Mesothelial cell of epicardium (in vitro differentiated cells): ENCODE measurements around the gene DOCK10. TPM values are rescaled to one million over a fixed set of nuclear protein-coding genes. Genes with fewer than 3 reads are reported as not detected.

Source experiments
- DNase-seq, 2 experiments: peaks; one replicate each; pipeline ENCODE4 v3.0.0; 2021; ENCODE audit warnings: low spot score in 2 of 2; ENCODE audit not compliant: unreplicated experiment in 2 of 2
- H3K27ac Mint-ChIP-seq: 2 replicates; pipeline ENCODE4 v1.8.0; 2021; ENCODE audit warnings: mixed read lengths
- H3K27me3 Mint-ChIP-seq: 2 replicates; pipeline ENCODE4 v1.8.0; 2021; ENCODE audit warnings: low read depth, mixed read lengths
- H3K36me3 Mint-ChIP-seq: 2 replicates; pipeline ENCODE4 v1.8.0; 2021; ENCODE audit warnings: mixed read lengths
- H3K4me1 Mint-ChIP-seq: 2 replicates; pipeline ENCODE4 v1.8.0; 2021; ENCODE audit warnings: mixed read lengths
- H3K4me3 Mint-ChIP-seq: 2 replicates; pipeline ENCODE4 v1.8.0; 2021; ENCODE audit warnings: mild to moderate bottlenecking, moderate library complexity, mixed read lengths
- H3K9me3 Mint-ChIP-seq: 2 replicates; pipeline ENCODE4 v1.8.0; 2021; ENCODE audit warnings: mixed read lengths
- total RNA-seq: library from RNA; stranded (reverse); gene quantifications from 3 replicates; pipeline ENCODE4 v1.2.1, GENCODE V29; 2021
- TF ChIP-seq, protein P1 (sequence below): fragments of 200-600 bp; sonication (generic); IDR thresholded peaks from one replicate; pipeline ENCODE4 v1.5.0; 2021; ENCODE audit warnings: antibody characterized with exemption; ENCODE audit not compliant: unreplicated experiment

DOCK10 gene
- total RNA-seq, 1 donor from 2014 or later: 2.4 TPM

DNA sequence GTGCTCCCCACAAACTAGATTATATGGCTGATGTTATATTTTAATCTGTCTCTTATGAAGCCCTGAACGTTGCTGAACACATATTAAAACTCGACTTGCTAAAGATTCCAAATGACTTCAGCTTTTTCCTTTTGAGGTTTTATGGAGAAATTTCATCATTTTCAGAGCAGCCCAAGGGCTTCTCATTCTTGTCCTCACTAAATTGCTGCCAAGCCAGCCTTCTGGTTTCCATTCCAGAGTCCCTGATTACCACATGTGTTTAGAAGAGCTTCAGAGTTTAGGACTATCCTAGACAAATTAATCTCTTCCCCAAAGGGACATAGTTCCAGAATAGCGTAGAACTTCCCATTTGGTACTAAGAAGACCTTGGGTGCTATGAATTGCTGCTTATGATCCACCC is 248.3 kb downstream of the DOCK10 start:
- Mint-ChIP-seq H3K27ac (no peak overlapping the region), H3K27me3 (peaks cover 2% of the 10 kb centered on the region), H3K9me3 (peaks cover under 1% of the 10 kb centered on the region), H3K36me3 (no peaks in the 10 kb centered on the region), H3K4me1 (no peaks in the 10 kb centered on the region), H3K4me3 (no peak overlapping the region)
- DNase-seq: no peak
- TF ChIP-seq, protein P1, sequence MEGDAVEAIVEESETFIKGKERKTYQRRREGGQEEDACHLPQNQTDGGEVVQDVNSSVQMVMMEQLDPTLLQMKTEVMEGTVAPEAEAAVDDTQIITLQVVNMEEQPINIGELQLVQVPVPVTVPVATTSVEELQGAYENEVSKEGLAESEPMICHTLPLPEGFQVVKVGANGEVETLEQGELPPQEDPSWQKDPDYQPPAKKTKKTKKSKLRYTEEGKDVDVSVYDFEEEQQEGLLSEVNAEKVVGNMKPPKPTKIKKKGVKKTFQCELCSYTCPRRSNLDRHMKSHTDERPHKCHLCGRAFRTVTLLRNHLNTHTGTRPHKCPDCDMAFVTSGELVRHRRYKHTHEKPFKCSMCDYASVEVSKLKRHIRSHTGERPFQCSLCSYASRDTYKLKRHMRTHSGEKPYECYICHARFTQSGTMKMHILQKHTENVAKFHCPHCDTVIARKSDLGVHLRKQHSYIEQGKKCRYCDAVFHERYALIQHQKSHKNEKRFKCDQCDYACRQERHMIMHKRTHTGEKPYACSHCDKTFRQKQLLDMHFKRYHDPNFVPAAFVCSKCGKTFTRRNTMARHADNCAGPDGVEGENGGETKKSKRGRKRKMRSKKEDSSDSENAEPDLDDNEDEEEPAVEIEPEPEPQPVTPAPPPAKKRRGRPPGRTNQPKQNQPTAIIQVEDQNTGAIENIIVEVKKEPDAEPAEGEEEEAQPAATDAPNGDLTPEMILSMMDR: no peak

DNA sequence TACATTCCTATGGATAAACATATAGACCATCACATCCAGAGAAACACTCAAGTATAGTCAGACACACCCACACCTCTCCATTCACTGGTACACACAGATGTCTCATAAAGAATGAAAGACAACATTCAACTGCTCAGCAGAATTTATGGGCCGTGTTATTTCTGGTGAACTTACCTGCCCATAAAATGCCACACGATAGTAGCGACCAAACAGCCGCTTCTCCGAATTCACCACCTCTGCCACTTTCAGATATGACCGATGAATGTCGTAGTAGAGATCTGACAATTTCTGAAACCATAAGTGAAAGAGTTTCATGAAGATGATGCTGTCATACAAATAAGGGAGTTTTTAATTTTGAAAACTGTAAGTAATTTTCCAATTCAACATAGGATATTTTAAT is 255.4 kb downstream of the DOCK10 start:
- no peak overlapping the region for H3K4me3 Mint-ChIP-seq
- H3K27me3 Mint-ChIP-seq: peaks cover 2% of the 10 kb centered on the region
- TF ChIP-seq, protein P1: no peak
- peaks cover 20% of the 10 kb centered on the region for H3K4me1 Mint-ChIP-seq
- no peaks in the 10 kb centered on the region for H3K9me3 Mint-ChIP-seq
- no peak for DNase-seq
- no peaks in the 10 kb centered on the region for H3K36me3 Mint-ChIP-seq
- H3K27ac Mint-ChIP-seq: no peak overlapping the region

DNA sequence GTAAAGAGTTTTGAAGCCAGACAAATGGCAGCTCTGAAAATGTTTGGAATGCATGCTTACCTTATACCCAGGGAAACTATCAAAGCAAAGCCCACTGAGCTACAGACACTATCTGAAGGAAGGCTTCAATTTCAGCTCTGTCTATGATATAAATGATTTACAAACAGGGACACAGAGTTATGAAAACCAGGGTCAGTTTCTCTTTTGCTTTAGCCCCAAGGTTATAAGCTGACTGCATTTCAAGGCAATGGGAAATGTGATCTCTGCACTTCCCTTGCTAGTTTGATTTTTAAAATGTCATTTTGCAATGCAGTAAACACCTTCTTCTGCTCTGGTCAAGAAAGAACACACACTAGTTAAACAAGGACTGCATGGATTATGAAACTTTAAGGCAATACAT is 260.9 kb downstream of the DOCK10 start:
- no peaks in the 10 kb centered on the region for H3K36me3 Mint-ChIP-seq

DNA sequence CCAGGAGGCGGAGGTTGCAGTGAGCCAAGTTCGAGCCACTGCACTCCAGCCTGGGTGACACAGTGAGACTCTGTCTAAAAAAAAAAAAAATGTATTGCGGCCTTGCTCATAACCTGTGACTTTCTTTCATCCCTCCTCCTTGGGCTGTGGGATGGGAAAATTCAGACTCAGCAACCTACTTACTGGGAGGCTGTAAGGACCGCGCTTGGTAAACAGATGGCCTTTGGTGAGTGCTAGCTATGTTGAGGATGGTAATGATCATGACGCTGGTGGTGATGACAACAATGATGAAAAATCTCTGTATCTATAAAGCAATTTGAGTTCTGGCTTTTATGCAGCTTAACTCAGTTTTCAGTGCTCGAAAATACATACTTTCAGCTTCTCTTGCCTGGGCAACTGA is 261.4 kb downstream of the DOCK10 start:
- H3K4me3 Mint-ChIP-seq: no peak overlapping the region
- DNase-seq: no peak
- H3K36me3 Mint-ChIP-seq: no peaks in the 10 kb centered on the region
- TF ChIP-seq, protein P1: no peak
- H3K4me1 Mint-ChIP-seq: peaks cover 30% of the 10 kb centered on the region
- no peak overlapping the region for H3K27ac Mint-ChIP-seq
- H3K9me3 Mint-ChIP-seq: no peaks in the 10 kb centered on the region
- peaks cover 4% of the 10 kb centered on the region for H3K27me3 Mint-ChIP-seq

More for the DNA sequence above, 260.9 kb downstream of the DOCK10 start:
- Mint-ChIP-seq H3K4me3 (no peak overlapping the region), H3K9me3 (no peaks in the 10 kb centered on the region), H3K27me3 (peaks cover 4% of the 10 kb centered on the region), H3K27ac (peak overlapping the region; percentile 50), H3K4me1 (peaks cover 30% of the 10 kb centered on the region)
- TF ChIP-seq, protein P1: no peak
- no peak for DNase-seq

DNA sequence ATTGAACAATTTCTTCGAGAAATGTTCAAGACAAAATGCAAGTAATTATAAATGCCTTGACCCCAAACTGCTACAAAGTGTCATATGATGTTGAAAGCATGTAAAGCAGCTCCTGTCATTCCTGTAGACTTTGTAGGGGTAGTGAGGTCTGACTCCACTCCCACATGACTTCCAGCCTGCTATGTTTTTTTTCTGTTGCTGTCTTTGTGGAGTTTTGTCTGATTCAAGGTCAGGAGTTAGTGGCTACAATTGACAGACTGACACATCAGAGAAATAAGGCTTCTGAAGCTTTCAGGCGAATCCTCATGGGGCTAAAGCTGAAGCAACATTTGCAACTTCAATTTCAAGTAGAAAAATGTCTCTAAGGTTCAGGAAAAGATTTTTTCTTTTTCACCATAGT is 262.2 kb downstream of the DOCK10 start:
- TF ChIP-seq, protein P1: no peak

DNA sequence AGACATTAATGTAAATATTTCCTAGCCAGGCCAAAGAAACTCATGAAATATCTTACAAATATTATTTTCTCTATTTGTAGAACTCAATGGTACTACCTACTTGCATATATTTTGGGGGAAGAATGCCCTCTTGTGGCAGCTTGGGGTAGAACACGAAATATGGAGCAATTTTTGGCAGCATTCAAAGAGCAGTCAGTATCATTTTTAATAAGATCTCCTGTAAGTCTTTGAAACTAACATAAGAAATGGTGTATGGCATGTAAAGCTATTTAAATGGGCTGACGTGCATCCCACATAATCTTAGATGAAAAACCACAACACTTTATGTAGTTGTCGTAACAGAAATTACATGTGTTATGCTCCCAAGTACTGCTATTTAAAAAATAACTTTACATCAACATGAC is 263.8 kb downstream of the DOCK10 start:
- TF ChIP-seq, protein P1: peak; percentile 80
- no peak overlapping the region for H3K4me3 Mint-ChIP-seq
- no peaks in the 10 kb centered on the region for H3K36me3 Mint-ChIP-seq
- peak in 1 of 2 experiments; percentile 70 for DNase-seq
- peaks cover 7% of the 10 kb centered on the region for H3K27me3 Mint-ChIP-seq
- H3K27ac Mint-ChIP-seq: no peak overlapping the region
- no peaks in the 10 kb centered on the region for H3K9me3 Mint-ChIP-seq
- H3K4me1 Mint-ChIP-seq: peaks cover 23% of the 10 kb centered on the region

More for the DNA sequence above, 262.2 kb downstream of the DOCK10 start:
- H3K9me3 Mint-ChIP-seq: no peaks in the 10 kb centered on the region
- no peak overlapping the region for H3K27ac Mint-ChIP-seq
- H3K36me3 Mint-ChIP-seq: no peaks in the 10 kb centered on the region
- peaks cover 4% of the 10 kb centered on the region for H3K27me3 Mint-ChIP-seq
- peaks cover 30% of the 10 kb centered on the region for H3K4me1 Mint-ChIP-seq
- DNase-seq: no peak
- no peak overlapping the region for H3K4me3 Mint-ChIP-seq
